Kidney epithelial cell (primary cell): Measurements from ENCODE around the gene SCMH1. TPM values are rescaled to one million over a fixed set of nuclear protein-coding genes. Genes with fewer than 3 reads are reported as not detected.

Source experiments
- DNase-seq: peaks from one replicate; pipeline ENCODE4 v3.0.0-alpha.2; 2010; ENCODE audit warnings: low read depth
- H3K27me3 ChIP-seq: 2 replicates; pipeline ENCODE4 v1.6.0; 2011; ENCODE audit warnings: low read length; ENCODE audit not compliant: control insufficient read depth, insufficient read depth
- H3K36me3 ChIP-seq: 2 replicates; pipeline ENCODE4 v1.5.1; 2011; ENCODE audit warnings: low read length; ENCODE audit not compliant: control insufficient read depth, insufficient read depth
- H3K4me3 ChIP-seq: 2 replicates; pipeline ENCODE4 v1.5.1; 2011; ENCODE audit warnings: low read depth, mild to moderate bottlenecking, control low read depth, low read length
- CTCF ChIP-seq: IDR thresholded peaks from 2 replicates; pipeline ENCODE4 v1.5.1; 2011; ENCODE audit warnings: mild to moderate bottlenecking, moderate library complexity, low read length, control low read depth, inconsistent platforms; ENCODE audit not compliant: insufficient read depth, poor library complexity, severe bottlenecking
- total RNA-seq: library from RNA; depleted of rRNA; stranded (reverse); fragments of >200 nt; gene quantifications from 2 replicates; pipeline ENCODE4 v1.2.3, GENCODE V29; 2015

SCMH1 gene
- total RNA-seq, 1 donor from 2014 or later, result 24.3 TPM

GRCh38 chr1:41020109-41020576, 222.0 kb downstream of the SCMH1 start:
- Histone ChIP-seq H3K4me3 (no peak overlapping the region), H3K36me3 (peaks cover 1% of the 10 kb centered on the region), H3K27me3 (no peaks in the 10 kb centered on the region)
- TF ChIP-seq CTCF, result no peak
- no peak for DNase-seq

GRCh38 chr1:41019353-41019745, 222.8 kb downstream of the SCMH1 start:
- no peak for TF ChIP-seq CTCF

GRCh38 chr1:41018018-41018410, 224.1 kb downstream of the SCMH1 start:
- no peaks in the 10 kb centered on the region for H3K27me3 ChIP-seq
- no peak overlapping the region for H3K4me3 ChIP-seq
- peaks cover 1% of the 10 kb centered on the region for H3K36me3 ChIP-seq
- DNase-seq, result no peak
- no peak for TF ChIP-seq CTCF

More at GRCh38 chr1:41019353-41019745, 222.8 kb downstream of the SCMH1 start:
- no peak for DNase-seq
- H3K4me3 ChIP-seq, result no peak overlapping the region
- no peaks in the 10 kb centered on the region for H3K27me3 ChIP-seq
- H3K36me3 ChIP-seq, result peaks cover 1% of the 10 kb centered on the region

GRCh38 chr1:41017141-41018017, 224.7 kb downstream of the SCMH1 start:
- Histone ChIP-seq H3K27me3 (no peaks in the 10 kb centered on the region), H3K4me3 (no peak overlapping the region), H3K36me3 (peaks cover 3% of the 10 kb centered on the region)
- DNase-seq, result no peak
- no peak for TF ChIP-seq CTCF

GRCh38 chr1:41015897-41016470, 226.1 kb downstream of the SCMH1 start:
- TF ChIP-seq CTCF, result no peak
- no peak for DNase-seq
- Histone ChIP-seq H3K27me3 (no peaks in the 10 kb centered on the region), H3K36me3 (peaks cover 3% of the 10 kb centered on the region), H3K4me3 (no peak overlapping the region)
